NT2/D1 (cell line): ENCODE data around the gene NAA60.

Experiments used
- SUZ12 ChIP-seq: IDR thresholded peaks from 2 replicates; pipeline ENCODE4 v1.6.1; 2011; ENCODE audit not compliant: insufficient read length, insufficient read depth; ENCODE audit errors: extremely low read depth
- YY1 ChIP-seq: IDR thresholded peaks from 2 replicates; pipeline ENCODE4 v1.6.1; 2011; ENCODE audit not compliant: insufficient read length, insufficient read depth
- ZNF274 ChIP-seq: IDR thresholded peaks from 2 replicates; pipeline ENCODE4 v1.6.1; 2011; ENCODE audit warnings: mild to moderate bottlenecking, low read depth, low read length

DNA sequence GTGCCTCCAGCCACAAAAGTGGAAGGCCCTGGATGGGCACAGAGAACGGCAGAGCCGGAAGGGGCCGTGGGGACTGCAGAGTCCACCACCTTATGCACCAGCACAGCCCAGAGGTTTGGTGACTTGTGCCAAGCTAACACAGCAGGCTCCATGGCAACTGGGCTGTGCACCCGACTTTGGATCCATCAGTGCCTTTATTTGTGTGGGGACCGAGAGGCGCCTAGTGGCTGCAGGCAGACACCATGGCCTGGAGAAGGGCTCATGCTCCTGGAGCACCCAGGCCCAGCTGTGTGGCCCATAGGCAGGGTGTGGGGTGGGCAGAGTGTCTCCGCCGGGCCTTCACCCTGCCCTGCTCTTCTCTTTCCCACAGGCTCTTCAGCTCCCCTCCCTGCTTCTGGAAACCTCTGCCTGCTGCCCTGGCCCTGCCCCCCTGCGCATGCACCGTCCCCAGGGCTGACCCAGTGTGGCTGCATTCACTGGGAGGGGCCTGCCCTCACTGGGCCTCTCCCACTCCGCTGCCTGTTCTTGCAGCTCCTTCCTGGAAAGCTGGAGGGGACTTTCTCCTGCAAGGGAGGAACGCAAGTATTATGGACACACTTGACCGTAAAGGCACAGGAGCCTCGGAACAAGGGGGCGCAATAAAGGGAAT, 41.7 kb downstream of the NAA60 start:
- TF ChIP-seq ZNF274, result no peak
- TF ChIP-seq YY1, result no peak
- TF ChIP-seq SUZ12, result no peak
